Stimulated activated CD4-positive, alpha-beta T cell treated with anti-CD3 and anti-CD28 coated beads, TNF-alpha, amount 100 ng/mL, for 1 hour (primary cell): ENCODE results near the gene HABP2.

ENCODE experiments used
- DNase-seq, 3 donors: peaks; one replicate each; pipeline ENCODE4 v3.0.0-alpha.2; 2020; ENCODE audit warnings: low read depth in 3 of 3, low spot score in 1 of 3

Gene HABP2

DNA sequence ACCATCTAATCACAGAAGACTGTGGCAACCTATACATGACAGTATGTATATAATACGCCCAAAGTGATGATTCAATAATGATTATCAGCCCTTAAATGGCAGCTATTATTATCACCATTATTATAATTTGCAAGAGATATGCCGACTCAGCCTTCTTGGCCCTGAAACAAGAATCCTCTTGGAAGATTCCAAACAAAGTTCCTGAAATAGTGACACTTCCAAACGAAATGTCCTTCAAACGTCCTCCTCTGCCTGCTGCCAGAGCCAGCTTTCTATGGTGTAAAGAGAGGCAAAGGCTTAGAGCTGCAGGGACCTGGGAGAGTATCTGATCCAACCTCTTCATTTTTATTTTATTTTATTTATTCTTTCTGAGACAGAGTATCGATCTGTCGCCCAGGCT is 75.0 kb downstream of the HABP2 start:
- no peak for DNase-seq

DNA sequence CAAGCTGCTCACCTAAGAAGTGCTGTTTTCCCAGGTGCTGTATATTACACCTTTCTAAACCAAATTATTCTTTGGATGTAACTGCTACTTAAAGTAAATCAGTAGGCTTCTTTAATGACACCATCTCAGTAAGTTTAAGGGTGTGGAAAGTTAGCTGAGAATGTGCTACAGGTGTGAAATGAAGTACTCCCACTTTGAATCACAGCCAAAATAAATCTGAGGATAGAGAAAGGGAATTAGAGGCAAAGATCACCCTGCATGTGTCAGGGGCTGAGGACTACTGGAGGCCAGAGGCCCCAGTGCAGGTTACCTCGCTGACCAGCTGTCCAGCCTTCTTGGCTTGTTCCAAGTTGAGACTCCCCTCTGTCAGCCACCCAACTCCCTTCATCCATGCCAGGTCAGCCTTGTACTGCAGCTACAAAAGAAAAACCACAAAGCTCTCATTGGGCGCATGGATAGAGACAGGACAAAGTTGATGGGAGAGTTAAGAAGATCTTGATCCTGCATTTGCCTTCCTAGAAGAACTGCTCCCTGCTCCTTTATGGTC is 75.8 kb downstream of the HABP2 start:
- DNase-seq: no peak

GRCh38 chr10:113630929-113631533 is 78.2 kb downstream of the HABP2 start:
- DNase-seq: no peak

GRCh38 chr10:113631684-113632367 is 79.0 kb downstream of the HABP2 start:
- no peak for DNase-seq
